ENCODE results near the gene ZFYVE27.
A peak's percentile ranks its signal among the peaks of the same experiment; 100 is the strongest.
"Not testable (repeated sequence)": the region's sequence is repeated elsewhere in the genome, so short reads cannot be mapped to it uniquely, and the experiment has no call there.

The ZFYVE27 gene, protein sequence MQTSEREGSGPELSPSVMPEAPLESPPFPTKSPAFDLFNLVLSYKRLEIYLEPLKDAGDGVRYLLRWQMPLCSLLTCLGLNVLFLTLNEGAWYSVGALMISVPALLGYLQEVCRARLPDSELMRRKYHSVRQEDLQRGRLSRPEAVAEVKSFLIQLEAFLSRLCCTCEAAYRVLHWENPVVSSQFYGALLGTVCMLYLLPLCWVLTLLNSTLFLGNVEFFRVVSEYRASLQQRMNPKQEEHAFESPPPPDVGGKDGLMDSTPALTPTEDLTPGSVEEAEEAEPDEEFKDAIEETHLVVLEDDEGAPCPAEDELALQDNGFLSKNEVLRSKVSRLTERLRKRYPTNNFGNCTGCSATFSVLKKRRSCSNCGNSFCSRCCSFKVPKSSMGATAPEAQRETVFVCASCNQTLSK

GRCh38 chr10:97736902-97737769, at the start of gene ZFYVE27:
TSS of gene ZFYVE27 (plus strand) at chr10:97737128. CDS start at chr10:97738478, 1,350 bp downstream.
- DNase-seq = peak; percentile 85

GRCh38 chr10:97687785-97688781, 48.8 kb upstream of the ZFYVE27 start:
- no peak for DNase-seq

DNA sequence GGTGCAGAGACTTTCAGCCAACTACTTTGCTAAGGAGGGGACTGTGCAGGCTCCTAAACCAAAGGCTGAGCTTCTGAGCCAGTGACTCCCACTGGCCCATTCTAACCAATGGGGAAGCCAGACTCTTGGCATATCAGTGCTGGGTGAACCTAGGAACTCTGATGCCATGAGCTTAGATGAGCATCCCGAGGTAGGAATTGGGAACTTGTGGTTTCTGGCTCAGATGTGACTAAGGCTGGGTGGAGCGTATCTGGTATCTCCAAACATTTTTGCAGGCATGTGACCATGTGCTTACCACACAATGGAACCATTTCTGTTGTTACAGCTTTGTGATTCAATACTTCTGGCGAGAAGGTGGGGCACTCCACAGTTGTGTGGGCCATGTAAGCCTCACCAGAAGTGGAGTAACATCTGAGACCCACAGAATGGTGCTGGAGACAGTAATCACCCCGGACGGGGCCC, 47.3 kb upstream of the ZFYVE27 start:
- DNase-seq = no peak

- no peak for DNase-seq
Observed at GRCh38 chr10:97690133-97690532, 46.8 kb upstream of the ZFYVE27 start.

GRCh38 chr10:97698072-97698655, 38.8 kb upstream of the ZFYVE27 start:
- DNase-seq = not testable (repeated sequence)

DNA sequence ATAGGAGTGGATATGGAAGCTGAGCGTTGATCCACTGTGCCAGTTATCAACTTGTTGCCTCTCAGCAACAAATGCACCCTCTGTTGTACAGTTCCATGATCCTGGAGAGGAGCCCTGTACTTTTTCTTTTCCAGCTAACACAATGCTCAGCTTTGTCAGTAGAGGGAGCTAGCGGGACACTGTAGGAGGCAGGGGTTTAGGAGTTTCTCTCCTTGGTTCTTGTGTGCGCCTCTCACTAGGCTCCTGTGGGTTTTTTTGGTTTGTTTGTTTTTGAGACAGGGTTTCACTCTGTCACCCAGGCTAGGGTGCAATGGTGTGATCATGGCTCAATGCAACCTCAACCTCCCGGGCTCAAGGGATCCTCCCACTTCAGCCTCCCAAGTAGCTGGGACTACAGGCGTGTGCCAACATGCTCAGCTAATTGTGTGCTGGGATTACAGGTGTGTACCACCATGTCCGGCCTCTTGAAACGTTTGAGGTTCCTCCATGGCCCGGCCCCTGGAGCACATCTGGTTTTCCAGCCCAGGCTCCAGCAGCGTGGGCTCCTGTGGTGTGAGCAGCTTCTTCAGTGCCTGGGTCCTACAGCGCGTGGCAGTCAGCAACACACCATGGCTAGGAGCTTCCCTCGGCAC, 35.4 kb upstream of the ZFYVE27 start:
- DNase-seq = peak; percentile 58

GRCh38 chr10:97703398-97704067, 33.4 kb upstream of the ZFYVE27 start:
- DNase-seq = no peak

DNA sequence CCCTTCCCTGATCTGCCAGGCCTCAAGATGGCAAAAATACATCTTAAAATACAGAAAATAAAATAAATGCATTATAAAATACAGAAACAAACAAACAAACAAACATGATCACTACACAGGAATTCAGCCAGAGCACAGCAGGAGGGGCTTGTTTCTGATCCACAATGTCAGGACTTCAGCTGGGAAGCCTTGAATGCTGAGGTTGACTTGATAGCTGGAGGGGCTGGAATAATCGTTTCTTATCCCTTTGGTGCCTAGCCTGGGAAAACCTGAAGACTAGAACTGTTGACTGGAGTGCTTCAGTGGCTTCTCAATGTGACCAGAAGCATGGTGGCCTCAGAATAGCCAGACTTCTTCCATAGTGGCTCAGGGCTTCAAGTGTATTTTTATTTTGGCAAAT, 32.6 kb upstream of the ZFYVE27 start:
- no peak for DNase-seq

GRCh38 chr10:97705006-97705670, 31.8 kb upstream of the ZFYVE27 start:
- DNase-seq = no peak

DNA sequence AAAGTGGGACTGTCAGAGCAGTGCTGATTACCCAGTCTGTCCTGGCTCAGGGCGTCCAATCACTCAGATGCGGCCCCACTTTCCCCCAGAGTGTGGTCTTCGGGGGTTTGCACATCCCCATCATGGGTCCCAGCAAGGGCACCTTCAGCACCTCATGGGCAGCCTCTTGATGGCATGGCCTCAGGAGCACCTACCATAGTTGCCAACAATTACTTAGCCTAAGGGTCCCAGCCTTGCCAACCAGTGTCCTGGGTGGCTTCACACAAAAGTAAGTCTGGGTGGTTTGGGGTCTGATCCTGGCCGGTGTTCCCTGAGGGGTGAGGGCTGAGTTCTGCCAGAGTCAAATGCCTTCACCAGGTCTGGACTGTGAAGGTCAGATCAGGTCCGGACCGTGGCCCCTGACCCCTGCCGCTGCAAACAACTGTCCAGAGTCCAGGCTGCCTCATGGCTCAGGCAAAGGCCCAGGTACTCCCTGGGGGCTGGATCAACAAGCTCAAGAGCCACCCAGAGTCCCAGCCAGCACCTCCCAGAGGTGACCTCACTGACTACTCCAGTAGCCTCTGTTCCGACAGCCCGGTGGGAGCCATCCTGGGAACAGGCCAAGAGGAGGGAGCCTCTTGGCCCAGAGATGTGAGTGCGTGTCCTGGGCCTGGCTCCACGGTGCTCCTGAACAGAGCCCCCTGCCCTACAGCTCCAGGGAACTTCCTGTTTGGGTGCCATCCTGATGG, 29.6 kb upstream of the ZFYVE27 start:
- DNase-seq = no peak

DNA sequence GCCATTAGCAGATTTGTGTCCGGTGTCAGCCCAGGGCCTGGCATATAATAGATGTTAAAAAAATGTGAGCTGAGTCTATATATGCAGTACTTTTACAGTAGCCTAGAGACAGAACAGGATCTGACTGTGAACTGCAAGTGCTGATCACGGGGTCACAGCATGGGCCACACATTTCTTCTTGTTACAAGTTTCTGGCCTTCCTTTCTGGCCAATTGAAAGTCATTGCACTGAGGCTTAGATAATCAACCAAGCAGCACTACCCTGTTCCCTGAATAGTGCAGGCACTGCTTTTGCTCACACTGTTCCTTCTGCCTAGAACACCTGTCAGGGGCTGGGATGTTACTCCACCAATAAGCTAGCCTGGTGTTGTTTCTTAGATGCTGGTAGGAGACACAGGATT, 28.8 kb upstream of the ZFYVE27 start:
- DNase-seq = no peak

- DNase-seq = peak; percentile 6
Observed at GRCh38 chr10:97708976-97709946, 27.7 kb upstream of the ZFYVE27 start.

- DNase-seq = no peak
Observed at GRCh38 chr10:97711640-97712572, 25.0 kb upstream of the ZFYVE27 start.

DNA sequence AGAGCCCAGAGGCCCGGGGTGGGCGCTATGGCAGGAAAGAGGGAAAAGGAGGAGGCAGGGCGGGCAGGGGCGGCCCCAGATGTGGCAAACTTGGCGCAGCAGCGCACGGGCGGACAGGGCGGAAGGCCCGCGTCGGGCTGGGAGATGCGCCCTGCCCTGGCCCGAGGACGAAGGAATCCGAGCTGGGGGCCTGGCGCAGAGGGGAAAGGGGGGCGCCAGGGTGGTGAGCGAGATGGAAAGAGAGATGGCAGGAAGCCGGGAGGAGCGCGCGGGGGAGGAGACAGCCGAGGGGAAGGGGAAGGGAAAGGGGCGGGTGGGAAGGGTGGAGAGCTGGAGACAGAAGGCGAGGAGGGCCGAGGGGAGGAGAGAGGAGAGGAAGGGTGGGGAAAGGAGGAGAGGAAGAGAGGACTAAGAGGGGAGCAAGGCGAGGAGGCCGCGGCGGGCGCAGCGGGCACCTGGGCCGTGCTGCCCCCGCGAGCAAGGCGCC, 23.5 kb upstream of the ZFYVE27 start, which contains the start of gene MARVELD1:
MARVELD1 (plus strand) TSS at position 392 of the 487 bp plus-strand sequence. CDS start 147 bp downstream, outside the sequence.
- peak; percentile 69 for DNase-seq

DNA sequence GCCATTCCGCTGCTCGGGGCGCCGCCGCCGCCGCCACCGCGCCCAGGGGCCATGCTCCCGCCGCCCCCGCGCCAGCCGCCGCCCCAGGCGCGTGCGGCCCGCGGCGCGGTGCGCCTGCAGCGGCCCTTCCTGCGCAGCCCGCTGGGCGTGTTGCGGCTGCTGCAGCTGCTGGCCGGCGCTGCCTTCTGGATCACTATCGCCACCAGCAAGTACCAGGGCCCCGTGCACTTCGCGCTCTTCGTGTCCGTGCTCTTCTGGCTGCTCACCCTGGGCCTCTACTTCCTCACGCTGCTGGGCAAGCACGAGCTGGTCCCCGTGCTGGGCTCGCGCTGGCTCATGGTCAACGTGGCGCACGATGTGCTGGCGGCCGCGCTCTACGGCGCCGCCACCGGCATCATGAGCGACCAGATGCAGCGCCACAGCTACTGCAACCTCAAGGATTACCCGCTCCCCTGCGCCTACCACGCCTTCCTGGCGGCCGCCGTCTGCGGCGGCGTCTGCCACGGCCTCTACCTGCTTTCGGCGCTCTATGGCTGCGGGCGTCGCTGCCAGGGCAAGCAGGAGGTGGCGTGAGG, 23.0 kb upstream of the ZFYVE27 start:
- DNase-seq = peak; percentile 50

Data from NCI-H2227 treated with DMSO at 0.1 percent for 48 hours (cell line).